ENCODE measurements around the gene CTXN2.

Gene CTXN2

GRCh38 chr15:48244921-48245320, 53.5 kb downstream of the CTXN2 start:
- Histone ChIP-seq H3K4me3 (no peak overlapping the region), H4K20me1 (no peaks in the 10 kb centered on the region), H3K27me3 (no peaks in the 10 kb centered on the region), H3K36me3 (no peaks in the 10 kb centered on the region), H3K9ac (no peak overlapping the region), H3K4me2 (no peak overlapping the region), H3K9me3 (replicated peaks in 1 of 11) (no peaks in the 10 kb centered on the region), H3K4me1 (no peaks in the 10 kb centered on the region), H3K27ac (no peak overlapping the region)
- TF ChIP-seq Cebpa-rat (IDR thresholded peaks at IDR 0.05), result no peak

- no peak for TF ChIP-seq Cebpa-rat (IDR thresholded peaks at IDR 0.05)
- H3K27me3 ChIP-seq, result no peaks in the 10 kb centered on the region
Observed at GRCh38 chr15:48248414-48248813, 56.9 kb downstream of the CTXN2 start.

GRCh38 chr15:48250640-48251076, 59.2 kb downstream of the CTXN2 start:
- H3K4me3 ChIP-seq, result no peak overlapping the region
- H3K27me3 ChIP-seq, result no peaks in the 10 kb centered on the region
- no peak for TF ChIP-seq Cebpa-rat (IDR thresholded peaks at IDR 0.05)

More at GRCh38 chr15:48248414-48248813, 56.9 kb downstream of the CTXN2 start:
- Histone ChIP-seq H3K9ac (no peak overlapping the region), H3K4me2 (no peak overlapping the region), H3K27ac (no peak overlapping the region), H3K4me1 (no peaks in the 10 kb centered on the region), H3K9me3 (replicated peaks in 1 of 11) (no peaks in the 10 kb centered on the region), H3K4me3 (no peak overlapping the region), H3K36me3 (no peaks in the 10 kb centered on the region), H4K20me1 (no peaks in the 10 kb centered on the region)

GRCh38 chr15:48253172-48253571, 61.7 kb downstream of the CTXN2 start:
- Histone ChIP-seq H3K27ac (no peak overlapping the region), H4K20me1 (no peaks in the 10 kb centered on the region), H3K4me2 (no peak overlapping the region), H3K4me1 (no peaks in the 10 kb centered on the region), H3K36me3 (no peaks in the 10 kb centered on the region), H3K9me3 (replicated peaks in 1 of 11) (peaks cover 0 to 5% (median 0%) of the 10 kb centered on the region in 11 experiments; a peak in 5 of 22 replicates), H3K4me3 (no peak overlapping the region), H3K9ac (no peak overlapping the region), H3K27me3 (no peaks in the 10 kb centered on the region)
- TF ChIP-seq Cebpa-rat (IDR thresholded peaks at IDR 0.05), result no peak

More at GRCh38 chr15:48250640-48251076, 59.2 kb downstream of the CTXN2 start:
- no peaks in the 10 kb centered on the region for H3K9me3 ChIP-seq (replicated peaks in 1 of 11)
- no peaks in the 10 kb centered on the region for H4K20me1 ChIP-seq
- no peak overlapping the region for H3K27ac ChIP-seq
- no peaks in the 10 kb centered on the region for H3K4me1 ChIP-seq
- H3K9ac ChIP-seq, result no peak overlapping the region
- H3K4me2 ChIP-seq, result no peak overlapping the region
- H3K36me3 ChIP-seq, result no peaks in the 10 kb centered on the region
